IPS-15b (cell line): ENCODE data around the gene LGALS12.

ENCODE experiments used
- H3K27me3 ChIP-seq: one replicate; pipeline ENCODE4 v1.6.1; 2013; ENCODE audit warnings: low read length; ENCODE audit not compliant: control insufficient read depth, insufficient read depth
- H3K36me3 ChIP-seq: one replicate; pipeline ENCODE4 v1.6.1; 2013; ENCODE audit warnings: low read length; ENCODE audit not compliant: control insufficient read depth, insufficient read depth
- H3K4me1 ChIP-seq: one replicate; pipeline ENCODE4 v1.6.1; 2013; ENCODE audit warnings: mild to moderate bottlenecking, low read length; ENCODE audit not compliant: control insufficient read depth, insufficient read depth
- H3K4me3 ChIP-seq: one replicate; pipeline ENCODE4 v1.5.1; 2013; ENCODE audit warnings: low read depth, low read length
- H3K9ac ChIP-seq: one replicate; pipeline ENCODE4 v1.6.1; 2013; ENCODE audit warnings: low read depth, mild to moderate bottlenecking, low read length
- H3K9me3 ChIP-seq: one replicate; pipeline ENCODE4 v1.6.1; 2013; ENCODE audit warnings: mild to moderate bottlenecking, low read length; ENCODE audit not compliant: control insufficient read depth, insufficient read depth

LGALS12 gene

DNA sequence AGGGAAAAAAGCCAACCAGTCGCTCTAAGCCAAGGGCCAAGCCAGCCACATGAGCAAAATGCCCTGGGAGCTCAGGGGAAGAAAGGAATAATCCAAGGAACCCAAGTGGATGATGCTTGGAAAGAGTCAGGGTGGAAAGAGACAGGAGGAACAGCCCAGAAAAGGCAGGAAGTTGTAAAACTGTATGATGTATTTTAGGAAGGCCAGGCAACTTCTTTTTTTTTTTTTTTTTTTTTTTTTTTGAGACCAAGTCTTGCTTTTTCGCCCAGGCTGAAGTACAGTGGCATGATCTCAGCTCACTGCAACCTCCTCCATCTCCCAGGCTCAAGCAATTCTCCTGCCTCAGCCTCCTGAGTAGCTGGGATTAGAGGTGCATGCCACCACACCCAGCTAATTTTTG lies 1.6 kb downstream of the LGALS12 start:
- peaks cover 13% of the 10 kb centered on the region for H3K4me1 ChIP-seq
- H3K9ac ChIP-seq = no peak overlapping the region
- H3K9me3 ChIP-seq = no peaks in the 10 kb centered on the region
- no peaks in the 10 kb centered on the region for H3K27me3 ChIP-seq
- no peaks in the 10 kb centered on the region for H3K36me3 ChIP-seq
- no peak overlapping the region for H3K4me3 ChIP-seq

GRCh38 chr11:63508009-63508408 lies 2.1 kb downstream of the LGALS12 start:
- Histone ChIP-seq H3K9me3 (no peaks in the 10 kb centered on the region), H3K4me3 (no peak overlapping the region), H3K36me3 (no peaks in the 10 kb centered on the region), H3K27me3 (no peaks in the 10 kb centered on the region), H3K4me1 (peaks cover 13% of the 10 kb centered on the region), H3K9ac (no peak overlapping the region)

GRCh38 chr11:63508745-63509144 lies 2.9 kb downstream of the LGALS12 start:
- H3K27me3 ChIP-seq = no peaks in the 10 kb centered on the region
- H3K4me3 ChIP-seq = no peak overlapping the region
- H3K9ac ChIP-seq = no peak overlapping the region
- H3K9me3 ChIP-seq = no peaks in the 10 kb centered on the region
- H3K4me1 ChIP-seq = peaks cover 13% of the 10 kb centered on the region
- no peaks in the 10 kb centered on the region for H3K36me3 ChIP-seq

DNA sequence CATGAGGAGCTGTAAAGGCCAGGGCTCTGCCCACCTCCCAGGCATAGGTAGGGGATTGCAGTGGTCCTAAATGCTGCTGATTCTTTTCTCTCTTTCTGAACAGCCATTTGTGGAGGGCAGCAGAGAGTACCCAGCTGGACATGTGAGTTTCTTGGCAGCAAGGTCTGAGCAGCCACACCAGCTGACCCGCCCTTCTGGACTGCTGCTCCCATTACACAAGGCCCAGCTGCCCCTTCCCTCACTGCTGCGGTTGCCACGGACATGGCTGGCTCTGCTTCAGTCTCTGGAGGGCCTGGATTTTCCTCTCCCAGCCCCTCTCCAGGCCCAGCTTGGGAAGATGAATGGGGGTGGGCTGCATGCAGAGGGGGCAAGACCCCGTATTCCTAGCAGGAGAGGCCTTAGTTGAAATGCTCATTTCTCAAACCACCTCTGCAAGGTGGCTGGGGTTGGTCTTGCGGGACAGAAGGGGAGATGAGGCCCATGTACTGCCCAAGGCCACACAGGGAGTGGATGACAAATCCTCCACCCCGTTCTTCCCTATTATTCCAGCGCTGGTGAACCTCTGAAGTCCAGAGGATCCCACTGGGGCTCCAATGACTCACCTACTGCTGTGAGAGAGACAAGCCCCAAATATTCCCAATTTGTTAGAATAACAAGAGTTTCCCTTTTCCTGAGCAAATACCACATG lies 4.6 kb downstream of the LGALS12 start:
- no peaks in the 10 kb centered on the region for H3K36me3 ChIP-seq
- no peak overlapping the region for H3K9ac ChIP-seq
- H3K9me3 ChIP-seq = no peaks in the 10 kb centered on the region
- H3K4me3 ChIP-seq = no peak overlapping the region
- H3K27me3 ChIP-seq = no peaks in the 10 kb centered on the region
- H3K4me1 ChIP-seq = peaks cover 4% of the 10 kb centered on the region

- Histone ChIP-seq H3K4me3 (no peak overlapping the region), H3K36me3 (no peaks in the 10 kb centered on the region), H3K4me1 (no peaks in the 10 kb centered on the region), H3K9ac (no peak overlapping the region), H3K27me3 (no peaks in the 10 kb centered on the region), H3K9me3 (no peaks in the 10 kb centered on the region)
These were observed 5.3 kb downstream of the LGALS12 start for GRCh38 chr11:63511048-63511748.

GRCh38 chr11:63512816-63513215 lies 6.9 kb downstream of the LGALS12 start:
- H3K36me3 ChIP-seq = no peaks in the 10 kb centered on the region

GRCh38 chr11:63516109-63516508 lies 10.2 kb downstream of the LGALS12 start:
- no peak overlapping the region for H3K9ac ChIP-seq
- H3K36me3 ChIP-seq = no peaks in the 10 kb centered on the region
- no peak overlapping the region for H3K4me3 ChIP-seq
- no peaks in the 10 kb centered on the region for H3K4me1 ChIP-seq
- no peaks in the 10 kb centered on the region for H3K9me3 ChIP-seq
- H3K27me3 ChIP-seq = no peaks in the 10 kb centered on the region

More at GRCh38 chr11:63512816-63513215, 6.9 kb downstream of the LGALS12 start:
- no peaks in the 10 kb centered on the region for H3K27me3 ChIP-seq
- H3K4me3 ChIP-seq = no peak overlapping the region
- H3K4me1 ChIP-seq = no peaks in the 10 kb centered on the region
- H3K9ac ChIP-seq = no peak overlapping the region
- no peaks in the 10 kb centered on the region for H3K9me3 ChIP-seq

- H3K4me3 ChIP-seq = no peak overlapping the region
- H3K36me3 ChIP-seq = no peaks in the 10 kb centered on the region
- H3K4me1 ChIP-seq = no peaks in the 10 kb centered on the region
- no peaks in the 10 kb centered on the region for H3K9me3 ChIP-seq
- H3K9ac ChIP-seq = no peak overlapping the region
- H3K27me3 ChIP-seq = no peaks in the 10 kb centered on the region
These were observed 11.3 kb downstream of the LGALS12 start for GRCh38 chr11:63517156-63517555.

- Histone ChIP-seq H3K27me3 (no peaks in the 10 kb centered on the region), H3K9me3 (no peaks in the 10 kb centered on the region), H3K9ac (no peak overlapping the region), H3K4me3 (no peak overlapping the region), H3K4me1 (no peaks in the 10 kb centered on the region), H3K36me3 (peaks cover 2% of the 10 kb centered on the region)
These were observed 12.7 kb downstream of the LGALS12 start for GRCh38 chr11:63518548-63518947.

DNA sequence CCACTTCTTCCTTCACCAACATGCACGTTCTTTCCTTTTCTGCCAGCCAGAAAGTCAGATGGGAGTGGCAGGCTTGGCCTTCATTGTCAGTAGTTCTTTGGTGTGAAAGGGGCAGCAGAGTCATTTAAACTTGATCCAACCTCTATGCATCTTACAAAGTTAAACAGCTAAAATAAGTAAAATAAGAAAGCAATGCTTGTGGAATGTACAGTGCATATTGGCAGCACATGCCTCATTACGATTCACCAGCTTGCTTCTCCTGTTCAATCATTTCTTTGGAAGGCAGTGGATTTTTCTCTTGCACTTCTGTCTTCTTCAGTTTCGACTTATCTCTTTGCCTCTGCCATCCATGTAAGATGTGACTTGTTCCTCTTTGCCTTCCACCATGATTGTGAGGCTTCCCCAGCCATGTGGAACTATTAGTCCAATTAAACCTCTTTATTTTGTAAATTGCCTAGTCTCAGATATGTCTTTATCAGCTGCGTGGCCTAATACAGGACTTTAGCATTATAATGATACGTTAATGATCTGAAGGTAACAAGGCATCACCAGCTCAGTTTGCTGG lies 14.8 kb downstream of the LGALS12 start:
- H3K4me3 ChIP-seq = no peak overlapping the region
- H3K27me3 ChIP-seq = no peaks in the 10 kb centered on the region
- peaks cover 8% of the 10 kb centered on the region for H3K9me3 ChIP-seq
- no peak overlapping the region for H3K9ac ChIP-seq
- H3K36me3 ChIP-seq = peaks cover 2% of the 10 kb centered on the region
- no peaks in the 10 kb centered on the region for H3K4me1 ChIP-seq

- Histone ChIP-seq H3K9ac (no peak overlapping the region), H3K36me3 (peaks cover 2% of the 10 kb centered on the region), H3K9me3 (peaks cover 8% of the 10 kb centered on the region), H3K4me1 (no peaks in the 10 kb centered on the region), H3K4me3 (no peak overlapping the region), H3K27me3 (no peaks in the 10 kb centered on the region)
These were observed 16.0 kb downstream of the LGALS12 start for GRCh38 chr11:63521896-63522295.

DNA sequence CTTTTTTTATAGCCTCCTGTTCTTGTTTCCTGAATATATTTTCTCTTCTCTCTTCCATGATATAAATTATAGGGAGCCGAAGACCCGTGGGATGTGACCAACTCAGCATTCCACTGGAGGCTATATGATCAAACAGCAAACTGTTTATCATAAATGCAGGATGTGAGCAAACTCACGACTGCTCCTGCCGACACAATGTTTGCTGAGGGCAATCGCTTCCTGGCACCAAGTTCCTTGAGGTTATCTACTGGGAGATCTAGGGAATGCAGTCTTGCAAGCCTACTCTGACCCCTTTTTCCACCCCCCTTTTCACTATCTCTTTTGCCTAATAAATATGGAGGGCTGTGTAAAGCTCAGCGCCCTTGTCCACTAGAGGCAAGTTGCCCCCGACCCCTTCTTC lies 17.3 kb downstream of the LGALS12 start:
- Histone ChIP-seq H3K36me3 (peaks cover 2% of the 10 kb centered on the region), H3K4me3 (no peak overlapping the region), H3K27me3 (no peaks in the 10 kb centered on the region), H3K9ac (no peak overlapping the region), H3K9me3 (peaks cover 8% of the 10 kb centered on the region), H3K4me1 (peaks cover 6% of the 10 kb centered on the region)
